Measurements from ENCODE around the gene PCSK2. TPM values are rescaled to one million over a fixed set of nuclear protein-coding genes. Genes with fewer than 3 reads are reported as not detected.

The PCSK2 gene
- total RNA-seq, 4 donors from 2014 or later, result 2.0 to 12.5 (median 7.2) TPM

GRCh38 chr20:17364681-17365080 lies 137.8 kb downstream of the PCSK2 start:
- no peak overlapping the region for H3K27ac ChIP-seq (replicated peaks in 1 of 4)
- H3K4me1 ChIP-seq, result no peaks in the 10 kb centered on the region
- H3K4me3 ChIP-seq, result no peak overlapping the region
- no peaks in the 10 kb centered on the region for H3K36me3 ChIP-seq
- 71% methylated on average over 1 of the region's 4 CpGs for WGBS
- TF ChIP-seq POLR2A (IDR thresholded peaks at IDR 0.05; ENCODE audit: low read depth) (no peak), POLR2AphosphoS5 (IDR thresholded peaks at IDR 0.05) (no peak), EP300 (IDR thresholded peaks at IDR 0.05) (no peak), CTCF (IDR thresholded peaks at IDR 0.05) (no peak)
- H3K27me3 ChIP-seq, result no peaks in the 10 kb centered on the region
- intact Hi-C loops (cut with DNase I), result no loop called here
- H3K9me3 ChIP-seq, result no peaks in the 10 kb centered on the region
- peak; percentile 83 for DNase-seq (ENCODE audit: extremely low spot score)

GRCh38 chr20:17365831-17366230 lies 139.0 kb downstream of the PCSK2 start:
- intact Hi-C loops (cut with DNase I), result no loop called here
- no peaks in the 10 kb centered on the region for H3K27me3 ChIP-seq
- no peaks in the 10 kb centered on the region for H3K9me3 ChIP-seq
- no peak overlapping the region for H3K27ac ChIP-seq (replicated peaks in 1 of 4)
- H3K4me3 ChIP-seq, result no peak overlapping the region
- 66% methylated on average over 4 of the region's 4 CpGs for WGBS
- peak; percentile 89 for DNase-seq (ENCODE audit: extremely low spot score)
- no peaks in the 10 kb centered on the region for H3K36me3 ChIP-seq
- H3K4me1 ChIP-seq, result no peaks in the 10 kb centered on the region
- TF ChIP-seq POLR2A (IDR thresholded peaks at IDR 0.05; ENCODE audit: low read depth) (no peak), EP300 (IDR thresholded peaks at IDR 0.05) (no peak), CTCF (IDR thresholded peaks at IDR 0.05) (no peak), POLR2AphosphoS5 (IDR thresholded peaks at IDR 0.05) (no peak)

GRCh38 chr20:17369506-17369905 lies 142.7 kb downstream of the PCSK2 start:
- intact Hi-C loops (cut with DNase I), result no loop called here
- Histone ChIP-seq H3K4me3 (no peak overlapping the region), H3K9me3 (no peaks in the 10 kb centered on the region), H3K36me3 (no peaks in the 10 kb centered on the region), H3K4me1 (no peaks in the 10 kb centered on the region), H3K27ac (replicated peaks in 1 of 4) (no peak overlapping the region), H3K27me3 (no peaks in the 10 kb centered on the region)
- TF ChIP-seq POLR2A (IDR thresholded peaks at IDR 0.05; ENCODE audit: low read depth) (no peak), POLR2AphosphoS5 (IDR thresholded peaks at IDR 0.05) (no peak)
- WGBS, result 80% methylated on average over 2 of the region's 2 CpGs
- DNase-seq (ENCODE audit: extremely low spot score), result peak; percentile 74

GRCh38 chr20:17372806-17373440 lies 146.1 kb downstream of the PCSK2 start:
- Histone ChIP-seq H3K27me3 (no peaks in the 10 kb centered on the region), H3K27ac (replicated peaks in 1 of 4) (no peak overlapping the region), H3K36me3 (no peaks in the 10 kb centered on the region), H3K9me3 (no peaks in the 10 kb centered on the region), H3K4me1 (no peaks in the 10 kb centered on the region), H3K4me3 (no peak overlapping the region)
- DNase-seq (ENCODE audit: extremely low spot score), result peak; percentile 92
- intact Hi-C loops (cut with DNase I), result no loop called here
- 49% methylated on average over 6 of the region's 6 CpGs for WGBS
- TF ChIP-seq POLR2A (IDR thresholded peaks at IDR 0.05; ENCODE audit: low read depth), result no peak
- no peak for TF ChIP-seq CTCF (IDR thresholded peaks at IDR 0.05)
- TF ChIP-seq POLR2AphosphoS5 (IDR thresholded peaks at IDR 0.05), result no peak
- no peak for TF ChIP-seq EP300 (IDR thresholded peaks at IDR 0.05)

GRCh38 chr20:17374086-17374485 lies 147.2 kb downstream of the PCSK2 start:
- TF ChIP-seq POLR2AphosphoS5 (IDR thresholded peaks at IDR 0.05) (no peak), EP300 (IDR thresholded peaks at IDR 0.05) (no peak)
- no peak overlapping the region for H3K4me3 ChIP-seq
- no peaks in the 10 kb centered on the region for H3K9me3 ChIP-seq
- H3K27ac ChIP-seq (replicated peaks in 1 of 4), result no peak overlapping the region
- intact Hi-C loops (cut with DNase I), result no loop called here
- no peaks in the 10 kb centered on the region for H3K4me1 ChIP-seq
- DNase-seq (ENCODE audit: extremely low spot score), result peak; percentile 68
- 82% methylated on average over 5 of the region's 5 CpGs for WGBS
- no peaks in the 10 kb centered on the region for H3K27me3 ChIP-seq
- H3K36me3 ChIP-seq, result no peaks in the 10 kb centered on the region

- DNase-seq (ENCODE audit: extremely low spot score), result peak; percentile 72
- H3K4me1 ChIP-seq, result no peaks in the 10 kb centered on the region
- TF ChIP-seq POLR2AphosphoS5 (IDR thresholded peaks at IDR 0.05) (no peak), CTCF (IDR thresholded peaks at IDR 0.05) (no peak), POLR2A (IDR thresholded peaks at IDR 0.05; ENCODE audit: low read depth) (no peak), EP300 (IDR thresholded peaks at IDR 0.05) (no peak)
- H3K27me3 ChIP-seq, result no peaks in the 10 kb centered on the region
- H3K27ac ChIP-seq (replicated peaks in 1 of 4), result no peak overlapping the region
- no peaks in the 10 kb centered on the region for H3K36me3 ChIP-seq
- no peak overlapping the region for H3K4me3 ChIP-seq
- intact Hi-C loops (cut with DNase I), result no loop called here
- WGBS, result 82% methylated on average over 5 of the region's 5 CpGs
- H3K9me3 ChIP-seq, result no peaks in the 10 kb centered on the region
These were observed 149.2 kb downstream of the PCSK2 start for GRCh38 chr20:17376031-17376430.

All from esophagus muscularis mucosa (tissue), 4 donors.